SK-N-MC (cell line): ENCODE results near the gene TUBB4B.

ENCODE experiments used
- EZH2 ChIP-seq: fragments of 200-600 bp; sonication (generic); IDR thresholded peaks from one replicate; pipeline ENCODE4 v1.6.1; 2017; ENCODE audit warnings: antibody characterized with exemption
- FOXP2 ChIP-seq: optimal IDR thresholded peaks from 2 replicates; pipeline ENCODE3; 2011; ENCODE audit warnings: mild to moderate bottlenecking, moderate library complexity; ENCODE audit not compliant: insufficient read depth; ENCODE audit errors: extremely low read length, control extremely low read depth
- POLR2AphosphoS5 ChIP-seq: IDR thresholded peaks from 2 replicates; pipeline ENCODE4 v1.6.1; 2012; ENCODE audit warnings: mild to moderate bottlenecking, low read depth, low read length, borderline replicate concordance

- no peak for TF ChIP-seq POLR2AphosphoS5
- TF ChIP-seq EZH2: no peak
- TF ChIP-seq FOXP2: no peak
These were observed 40.4 kb downstream of the TUBB4B start for GRCh38 chr9:137281345-137282116.
